Measurements from ENCODE around the gene ZSWIM9.

- TF ChIP-seq CTCF (IDR thresholded peaks at IDR 0.05) (no peak), POLR2A (IDR thresholded peaks at IDR 0.05; ENCODE audit: low read depth) (no peak), POLR2AphosphoS5 (IDR thresholded peaks at IDR 0.05) (no peak)
These were observed 33.1 kb upstream of the ZSWIM9 start for GRCh38 chr19:48137411-48137810.
